H1 (cell line): Measurements from ENCODE around the gene CHRM1.

ENCODE experiments used
- POLR2AphosphoS5 ChIP-seq: IDR thresholded peaks from 2 replicates; pipeline ENCODE4 v1.6.1; 2011; ENCODE audit warnings: low read depth, low read length
- TAF1 ChIP-seq: IDR thresholded peaks from 2 replicates; pipeline ENCODE4 v1.6.1; 2011; ENCODE audit warnings: mild to moderate bottlenecking, low read depth, low read length
- USF2 ChIP-seq: IDR thresholded peaks from 2 replicates; pipeline ENCODE4 v1.6.1; 2011; ENCODE audit warnings: low read length, improper control_type of control experiment
- TF ChIP-seq, protein P1 (sequence below), 3 experiments: IDR thresholded peaks; 1 replicate in 2 of 3; 2 replicates in 1 of 3; pipeline versions ENCODE4 v1.5.1 to v1.6.1; 2011; ENCODE audit warnings: low read length in 3 of 3, mild to moderate bottlenecking in 3 of 3, inconsistent platforms in 2 of 3, low read depth in 1 of 3, moderate library complexity in 1 of 3; ENCODE audit not compliant: insufficient read depth in 1 of 3; ENCODE audit errors: control extremely low read depth in 1 of 3
- TF ChIP-seq, protein P2 (sequence below): IDR thresholded peaks from 2 replicates; pipeline ENCODE4 v1.6.1; 2012; ENCODE audit warnings: inconsistent platforms

DNA sequence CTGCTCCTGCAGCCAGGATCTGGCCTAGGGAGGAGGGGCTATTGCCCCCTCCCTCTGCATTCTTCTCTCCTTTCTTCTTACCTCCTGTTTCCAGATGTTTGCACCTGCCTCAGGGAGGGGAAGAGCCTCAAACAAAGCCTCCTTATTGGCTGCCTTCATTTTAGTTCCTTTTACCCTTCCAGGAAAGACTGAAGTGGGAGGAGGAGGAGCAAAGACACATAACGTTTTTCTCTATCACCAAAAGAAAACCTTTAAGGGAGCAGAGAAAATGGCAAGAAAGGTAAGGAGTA, 13.3 kb upstream of the CHRM1 start:
- TF ChIP-seq TAF1 (no peak), POLR2AphosphoS5 (no peak), USF2 (no peak)
- TF ChIP-seq, protein P1, sequence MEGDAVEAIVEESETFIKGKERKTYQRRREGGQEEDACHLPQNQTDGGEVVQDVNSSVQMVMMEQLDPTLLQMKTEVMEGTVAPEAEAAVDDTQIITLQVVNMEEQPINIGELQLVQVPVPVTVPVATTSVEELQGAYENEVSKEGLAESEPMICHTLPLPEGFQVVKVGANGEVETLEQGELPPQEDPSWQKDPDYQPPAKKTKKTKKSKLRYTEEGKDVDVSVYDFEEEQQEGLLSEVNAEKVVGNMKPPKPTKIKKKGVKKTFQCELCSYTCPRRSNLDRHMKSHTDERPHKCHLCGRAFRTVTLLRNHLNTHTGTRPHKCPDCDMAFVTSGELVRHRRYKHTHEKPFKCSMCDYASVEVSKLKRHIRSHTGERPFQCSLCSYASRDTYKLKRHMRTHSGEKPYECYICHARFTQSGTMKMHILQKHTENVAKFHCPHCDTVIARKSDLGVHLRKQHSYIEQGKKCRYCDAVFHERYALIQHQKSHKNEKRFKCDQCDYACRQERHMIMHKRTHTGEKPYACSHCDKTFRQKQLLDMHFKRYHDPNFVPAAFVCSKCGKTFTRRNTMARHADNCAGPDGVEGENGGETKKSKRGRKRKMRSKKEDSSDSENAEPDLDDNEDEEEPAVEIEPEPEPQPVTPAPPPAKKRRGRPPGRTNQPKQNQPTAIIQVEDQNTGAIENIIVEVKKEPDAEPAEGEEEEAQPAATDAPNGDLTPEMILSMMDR (IDR thresholded peaks at IDR 0.05; ENCODE audit: control extremely low read depth in 1 of 3, insufficient read depth in 1 of 3, low read depth in 1 of 3, low read length in 3 of 3): no peak
- TF ChIP-seq, protein P2, sequence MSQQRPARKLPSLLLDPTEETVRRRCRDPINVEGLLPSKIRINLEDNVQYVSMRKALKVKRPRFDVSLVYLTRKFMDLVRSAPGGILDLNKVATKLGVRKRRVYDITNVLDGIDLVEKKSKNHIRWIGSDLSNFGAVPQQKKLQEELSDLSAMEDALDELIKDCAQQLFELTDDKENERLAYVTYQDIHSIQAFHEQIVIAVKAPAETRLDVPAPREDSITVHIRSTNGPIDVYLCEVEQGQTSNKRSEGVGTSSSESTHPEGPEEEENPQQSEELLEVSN: no peak
